GM21447 (cell line): ENCODE results near the gene TENM4.

Experiments
- ATAC-seq: cut with Tn5 transposase; IDR thresholded peaks from one replicate; pipeline ENCODE4 v1.9.1; 2021; ENCODE audit not compliant: unreplicated experiment

TENM4 gene

DNA sequence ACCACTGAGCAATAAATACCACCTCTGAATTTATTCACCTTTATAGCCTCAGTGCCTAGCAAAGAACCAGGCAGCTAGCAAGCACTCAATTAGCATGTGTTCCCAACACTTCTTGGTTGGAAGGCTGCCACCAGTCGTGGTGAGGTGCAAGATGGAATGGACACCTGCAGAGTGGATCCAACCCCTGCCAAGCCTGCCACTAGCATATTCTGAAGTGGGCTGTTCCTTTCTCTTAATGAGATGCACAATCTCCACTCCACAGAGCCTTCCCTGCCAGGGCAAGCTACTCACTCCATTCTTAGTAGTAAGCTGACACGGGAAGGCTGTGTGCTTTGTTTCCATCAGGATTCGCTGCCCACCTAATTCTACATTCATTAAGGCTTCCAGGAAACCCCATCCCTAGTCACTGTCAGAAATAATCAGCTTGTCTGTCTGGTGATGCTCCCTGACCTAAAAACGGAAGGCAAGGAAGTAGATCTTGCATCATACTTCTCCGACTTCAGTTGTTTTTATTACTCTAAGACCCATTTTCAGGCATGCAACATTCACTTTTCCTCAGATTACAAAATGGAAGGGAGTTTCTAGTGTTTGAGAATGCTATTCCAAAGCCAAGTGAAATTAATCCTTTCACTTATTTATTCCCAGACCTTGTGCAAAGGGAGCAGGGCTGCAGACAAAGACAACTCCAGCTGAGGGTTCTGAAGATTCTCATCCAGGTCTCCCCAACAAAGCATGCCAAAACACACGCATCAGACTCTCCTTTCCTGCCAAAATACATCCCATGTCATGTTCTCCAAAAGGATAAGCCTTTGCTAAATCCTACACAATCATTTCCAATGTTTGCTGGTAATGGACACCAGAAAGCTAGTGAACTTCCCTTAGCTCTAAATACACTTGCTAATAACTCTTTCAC, 128.0 kb downstream of the TENM4 start:
- no peak for ATAC-seq

DNA sequence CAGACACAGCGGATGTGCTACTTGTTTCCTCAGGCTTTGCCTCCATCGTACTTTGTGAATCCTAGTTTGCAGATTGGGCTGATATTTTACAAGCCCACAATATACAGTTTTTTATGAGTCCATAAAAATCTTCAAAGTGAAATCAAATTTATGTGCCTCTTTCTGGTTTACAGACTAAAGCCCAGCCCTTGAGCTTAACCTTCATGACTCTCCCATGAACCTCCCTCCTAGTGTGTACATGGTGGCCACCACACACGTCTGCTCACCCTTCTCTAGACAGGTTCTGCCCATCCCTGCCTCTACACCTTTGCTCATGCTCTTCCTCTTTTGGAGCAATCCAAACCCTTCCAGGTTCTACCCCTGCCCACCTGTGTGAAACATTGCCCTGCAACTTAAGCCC, 129.4 kb downstream of the TENM4 start:
- ATAC-seq: no peak

DNA sequence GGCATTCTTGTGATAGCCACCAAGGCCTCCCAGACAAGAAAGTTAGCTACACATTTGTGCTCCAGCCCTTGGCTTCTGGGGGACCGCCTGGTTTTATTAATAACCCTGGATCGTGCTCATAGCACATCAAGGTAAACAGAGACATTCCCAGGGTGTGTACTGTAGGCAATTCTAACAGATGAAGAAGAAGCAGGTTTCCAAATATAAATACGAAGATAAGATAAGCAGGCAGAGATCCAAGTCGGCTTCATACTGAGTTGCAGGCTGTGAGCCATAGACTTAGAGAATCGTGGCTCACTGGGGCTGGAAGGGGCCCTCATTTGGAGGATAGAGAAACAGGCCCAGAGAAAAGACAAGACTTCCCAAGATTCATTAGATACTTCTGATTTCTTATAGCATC, 131.4 kb downstream of the TENM4 start:
- ATAC-seq: no peak

DNA sequence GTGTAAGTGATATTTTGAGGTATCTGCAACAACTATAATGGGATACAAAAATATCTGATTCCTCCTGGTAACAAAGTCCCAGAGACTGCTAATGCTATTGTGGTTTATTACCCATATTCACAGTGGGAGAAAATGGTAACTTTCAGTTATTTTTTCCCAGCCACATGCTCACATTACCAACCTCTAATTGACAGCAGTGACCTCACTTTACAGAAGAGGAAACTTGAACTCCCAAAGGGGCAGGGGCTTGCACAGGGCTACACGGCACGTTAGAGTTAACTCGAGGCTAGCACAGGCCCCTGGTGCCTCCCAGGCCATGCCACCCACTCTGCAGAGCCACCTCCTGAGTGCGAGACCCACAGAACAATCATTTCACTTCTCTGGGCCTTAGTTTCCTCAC, 132.4 kb downstream of the TENM4 start:
- no peak for ATAC-seq

DNA sequence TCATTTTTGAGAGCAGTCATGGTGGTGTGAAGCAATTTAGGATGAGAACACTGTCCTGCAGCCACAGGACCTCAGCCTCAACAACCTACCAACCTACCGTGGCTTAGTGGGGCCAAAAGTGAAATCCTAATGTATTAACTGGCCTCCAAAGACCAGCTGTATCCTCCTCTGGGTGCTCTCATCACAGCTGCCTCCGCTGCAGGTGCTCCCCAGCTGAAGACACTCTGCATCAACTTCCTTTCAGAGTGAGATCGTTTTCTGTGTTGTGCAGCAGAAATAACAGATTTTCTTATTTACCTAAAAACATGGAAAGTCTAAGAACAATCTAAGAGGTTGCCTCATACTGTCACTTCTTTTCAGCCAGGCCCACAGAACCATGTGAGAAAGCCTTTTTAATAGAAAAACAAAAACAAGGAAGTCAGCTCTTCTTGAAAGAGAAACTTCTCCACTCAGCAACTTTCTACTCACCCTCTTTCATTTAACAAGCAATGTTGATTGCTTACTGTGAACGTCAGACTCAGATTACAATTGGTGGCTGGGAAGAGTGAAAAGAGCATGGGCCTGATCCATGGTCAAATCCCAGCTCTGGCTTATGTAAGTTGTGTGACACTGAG, 136.1 kb downstream of the TENM4 start:
- ATAC-seq: no peak

DNA sequence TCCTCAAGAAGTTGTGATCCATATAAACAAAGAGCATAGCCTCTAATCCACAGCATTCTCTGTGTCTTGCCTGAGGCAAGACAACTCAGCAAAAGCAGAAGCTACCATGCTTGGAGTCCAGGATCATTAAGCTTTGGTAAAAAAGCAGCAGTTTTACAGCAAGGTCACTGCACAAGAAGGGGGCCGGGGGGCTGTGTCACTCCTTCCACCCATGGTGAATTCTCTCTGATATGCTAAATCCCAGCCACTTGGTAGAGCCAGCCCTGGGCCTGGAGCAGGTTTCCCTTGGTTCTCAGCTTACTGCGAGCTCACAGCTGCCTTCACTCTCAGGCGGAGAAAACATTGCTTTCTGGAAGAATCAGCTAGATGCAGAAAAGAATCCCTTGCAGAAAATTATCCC, 144.7 kb downstream of the TENM4 start:
- no peak for ATAC-seq

DNA sequence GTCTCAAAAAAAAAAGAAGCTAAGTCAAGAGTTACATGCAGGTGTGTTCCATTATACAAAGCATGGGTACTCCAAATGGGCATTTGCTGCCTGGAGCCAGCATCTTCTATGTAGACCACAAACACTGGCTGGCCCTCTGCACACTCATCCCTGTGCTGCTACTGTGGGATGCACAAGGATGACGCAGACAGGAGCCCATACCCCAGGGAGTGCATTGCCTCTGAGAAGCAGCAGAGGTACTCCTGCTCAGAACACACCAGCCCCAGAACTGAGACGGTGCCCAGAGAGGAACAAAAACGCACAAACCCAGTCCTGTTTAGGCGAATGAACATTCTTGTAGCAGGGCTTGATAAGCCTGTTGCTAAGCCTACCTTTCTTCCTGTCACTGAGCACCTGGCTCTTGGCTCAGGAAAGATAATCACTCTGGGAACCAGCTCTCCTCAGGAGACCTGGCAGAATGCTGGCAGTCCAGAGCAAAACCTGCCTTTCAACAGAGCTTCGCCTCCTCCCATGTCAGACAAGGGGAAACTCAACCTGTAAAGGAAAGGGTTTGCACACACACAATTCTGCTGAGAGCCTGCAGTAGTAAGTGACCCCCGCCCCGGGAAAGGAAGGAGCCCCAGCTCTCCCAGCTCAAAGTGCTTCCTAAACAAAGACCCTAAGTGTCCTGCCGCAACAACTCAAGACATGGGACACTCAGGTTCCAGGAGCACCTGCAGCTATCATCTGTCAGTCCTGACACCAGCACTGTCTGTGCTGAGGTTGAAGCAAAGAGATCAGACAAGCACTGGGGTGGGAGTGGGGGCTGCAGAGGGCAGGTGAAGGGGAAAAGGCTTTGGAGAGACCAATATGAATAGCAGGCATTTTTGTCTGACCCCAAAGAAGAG, 145.7 kb downstream of the TENM4 start:
- ATAC-seq: no peak

DNA sequence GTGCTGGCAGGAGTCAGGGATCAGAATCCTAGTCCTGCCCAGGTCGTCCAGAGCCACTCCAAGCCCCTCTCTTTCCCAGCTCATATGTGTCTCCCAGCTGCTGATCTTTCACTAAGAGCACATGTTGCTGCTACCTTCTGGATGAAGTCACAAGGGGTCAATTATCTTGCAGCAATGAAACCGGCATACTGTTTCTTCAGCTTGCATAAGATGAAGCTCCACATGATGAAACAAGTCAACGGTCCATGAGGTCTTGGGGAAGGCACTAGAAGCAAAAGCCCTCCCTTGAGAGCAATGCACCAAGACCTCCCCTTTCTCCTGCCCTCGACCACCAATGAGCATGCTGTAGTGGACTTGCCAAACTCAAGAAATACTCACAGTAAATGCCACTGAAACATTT, 148.9 kb downstream of the TENM4 start:
- ATAC-seq: no peak

DNA sequence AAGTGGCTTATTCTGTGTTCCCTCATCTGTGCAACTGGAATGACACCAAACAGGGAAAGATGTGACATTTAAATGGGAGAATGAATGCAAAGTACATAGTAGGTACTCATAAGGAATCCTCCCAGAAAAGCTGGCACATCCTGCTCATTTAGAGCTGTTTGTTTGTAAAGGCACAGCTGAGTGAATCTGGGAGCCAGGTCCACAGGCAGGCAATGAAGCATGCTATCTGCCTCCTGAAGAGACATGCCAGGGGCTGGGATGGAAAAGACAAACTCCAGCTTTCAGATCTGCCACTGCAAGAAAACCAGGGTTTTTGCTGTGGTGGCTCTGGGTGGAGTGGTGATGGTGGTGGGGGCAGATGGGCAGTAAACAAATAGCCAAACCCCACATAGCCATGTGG, 150.1 kb downstream of the TENM4 start:
- ATAC-seq: no peak

DNA sequence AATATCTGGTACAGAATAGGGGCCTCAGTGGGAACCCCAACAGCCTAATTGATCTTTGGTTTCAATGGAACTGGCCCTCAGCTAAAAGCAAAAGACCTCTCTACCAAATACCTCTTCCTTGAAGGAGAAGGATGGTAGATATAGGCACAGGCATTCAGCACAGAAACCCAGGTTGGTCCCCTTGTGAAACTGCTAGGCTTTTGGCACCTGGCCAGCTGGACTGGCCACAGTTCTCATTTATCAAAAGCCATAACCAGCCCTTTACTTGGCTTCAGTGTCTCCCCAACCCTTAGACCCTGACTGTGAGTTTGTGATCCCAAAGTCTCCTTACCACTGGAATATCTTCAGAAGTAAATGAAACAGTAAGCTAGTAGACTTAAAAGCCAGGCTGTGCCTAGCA, 152.9 kb downstream of the TENM4 start:
- no peak for ATAC-seq

DNA sequence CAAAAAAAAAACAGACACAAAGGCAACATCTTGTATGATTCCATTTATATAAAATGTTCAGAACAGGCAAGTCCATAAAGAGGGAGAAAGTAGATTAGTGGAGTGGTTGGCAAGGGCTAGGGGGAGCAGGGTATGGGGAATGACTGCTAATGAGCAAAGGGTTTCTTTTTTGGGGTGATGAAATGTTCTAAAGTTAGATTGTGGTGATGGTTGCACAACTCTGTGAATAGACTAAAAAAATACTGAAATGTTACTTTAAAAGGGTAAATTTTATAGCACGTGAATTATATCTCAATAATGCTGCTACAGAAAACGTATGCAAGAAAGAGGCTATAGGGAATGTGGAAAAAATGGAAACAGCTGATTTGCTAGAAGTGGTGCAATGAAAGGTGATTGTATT, 155.1 kb downstream of the TENM4 start:
- no peak for ATAC-seq

DNA sequence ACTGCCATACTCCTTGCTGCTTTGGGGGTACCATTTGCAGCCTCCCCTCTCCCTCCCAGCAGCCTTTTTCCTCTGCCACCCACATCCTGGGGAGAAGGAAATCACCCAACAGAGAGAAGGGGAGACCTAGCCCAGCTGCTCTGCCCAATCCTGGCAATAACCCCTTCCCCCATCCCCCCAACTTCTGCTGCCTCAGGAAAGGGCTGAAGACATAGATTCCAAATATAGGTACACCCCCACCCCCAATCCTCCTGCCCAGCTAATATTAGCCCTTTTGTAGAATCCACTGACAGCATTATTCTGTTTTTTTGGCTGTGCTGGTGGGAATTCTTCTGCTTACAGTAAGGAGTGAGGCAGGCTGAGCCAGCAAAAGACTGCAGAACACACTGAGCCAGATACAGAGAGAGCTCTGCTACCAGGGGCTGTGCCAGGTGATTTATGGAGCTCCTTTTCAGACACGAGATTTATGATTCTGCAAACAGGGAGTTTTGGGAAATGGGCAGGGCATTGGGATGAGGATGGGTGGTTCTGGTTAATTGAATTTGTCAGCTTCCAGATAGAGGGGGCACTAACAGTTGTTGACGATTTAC, 164.0 kb downstream of the TENM4 start:
- ATAC-seq: no peak

DNA sequence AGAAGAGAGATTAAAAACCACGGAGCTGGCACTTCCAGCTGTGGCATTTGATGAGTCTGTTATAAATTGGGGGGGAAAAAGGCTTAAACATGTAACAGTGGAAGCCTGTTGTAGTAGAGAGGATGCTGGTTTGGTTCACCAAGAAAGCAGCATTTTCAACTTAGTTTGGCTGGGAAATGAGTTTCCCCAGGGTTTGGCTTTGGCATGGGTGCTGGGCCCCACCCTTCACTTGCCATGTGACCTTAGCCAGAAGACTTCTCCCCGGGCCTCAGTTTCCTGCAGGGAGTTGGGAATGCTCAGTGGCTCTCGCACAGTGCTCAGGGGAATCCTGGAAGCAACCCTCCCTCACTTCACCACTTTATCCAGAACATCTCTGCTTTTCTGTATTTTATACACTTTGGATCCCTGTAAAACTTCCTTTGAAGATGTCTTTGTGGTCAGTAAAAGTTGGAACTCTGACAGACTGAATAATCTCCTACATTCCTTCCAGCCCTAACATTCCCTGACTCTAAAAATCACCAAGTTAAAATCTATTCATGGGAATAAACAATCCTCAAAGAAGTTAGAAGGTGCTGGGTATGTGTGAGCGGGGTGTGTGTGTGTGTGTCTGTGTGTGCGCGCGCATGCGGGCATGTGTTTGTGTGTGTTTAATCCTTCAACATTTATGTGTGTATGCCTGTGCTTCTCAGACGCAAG, 166.0 kb downstream of the TENM4 start:
- no peak for ATAC-seq

DNA sequence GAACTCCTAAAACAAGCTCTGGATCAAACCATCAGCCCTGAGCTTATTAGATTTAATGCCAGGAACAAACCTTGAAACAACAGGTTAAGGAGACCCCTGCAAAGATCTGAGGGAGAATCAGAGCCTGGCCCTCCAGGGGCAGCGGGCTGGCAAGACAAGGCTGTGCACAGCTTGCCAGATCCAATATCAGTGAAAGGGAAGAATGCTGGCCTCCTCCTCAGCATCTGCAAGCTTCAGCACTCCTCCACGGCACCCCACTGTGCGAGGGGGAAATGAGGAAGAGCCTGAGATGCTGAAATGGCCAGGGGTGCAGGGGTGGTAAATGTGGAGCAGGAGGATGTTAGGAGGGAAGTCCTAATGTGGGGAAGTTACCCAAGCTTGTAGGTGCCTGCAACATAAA, 167.0 kb downstream of the TENM4 start:
- ATAC-seq: no peak

DNA sequence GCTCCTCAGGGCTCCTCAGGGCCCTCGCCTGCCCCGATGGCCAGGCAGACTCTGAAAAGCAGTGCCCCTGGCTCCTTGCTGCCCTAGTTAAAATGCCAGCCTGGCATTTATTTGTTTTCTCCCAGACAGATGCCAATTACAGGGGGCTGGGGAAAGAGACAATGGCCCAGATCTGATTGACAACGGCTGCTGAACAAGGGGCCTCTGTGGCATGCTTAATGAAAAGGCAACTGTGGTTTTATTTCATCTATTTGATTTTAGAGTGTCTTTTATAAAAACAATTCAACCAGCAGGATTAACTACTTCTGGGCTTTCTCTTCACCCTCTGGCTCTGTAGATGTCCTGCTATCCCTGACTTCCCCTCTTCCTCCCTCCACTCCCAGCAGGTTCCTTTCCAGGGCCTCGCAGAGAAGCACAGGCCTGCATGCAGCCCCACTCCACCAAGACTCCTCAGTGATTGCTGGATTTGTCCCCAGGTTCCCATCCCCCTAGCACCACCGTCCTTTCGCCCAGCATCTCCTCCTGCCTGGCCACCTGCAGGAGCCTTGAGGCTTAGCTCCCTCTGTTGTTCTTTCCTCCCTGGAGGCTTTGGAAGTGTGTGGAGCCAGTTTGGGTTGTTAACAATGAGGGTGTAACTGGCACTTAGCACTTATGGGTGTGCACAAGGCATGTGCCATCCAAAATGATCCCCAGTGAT, 171.1 kb downstream of the TENM4 start:
- ATAC-seq: no peak

DNA sequence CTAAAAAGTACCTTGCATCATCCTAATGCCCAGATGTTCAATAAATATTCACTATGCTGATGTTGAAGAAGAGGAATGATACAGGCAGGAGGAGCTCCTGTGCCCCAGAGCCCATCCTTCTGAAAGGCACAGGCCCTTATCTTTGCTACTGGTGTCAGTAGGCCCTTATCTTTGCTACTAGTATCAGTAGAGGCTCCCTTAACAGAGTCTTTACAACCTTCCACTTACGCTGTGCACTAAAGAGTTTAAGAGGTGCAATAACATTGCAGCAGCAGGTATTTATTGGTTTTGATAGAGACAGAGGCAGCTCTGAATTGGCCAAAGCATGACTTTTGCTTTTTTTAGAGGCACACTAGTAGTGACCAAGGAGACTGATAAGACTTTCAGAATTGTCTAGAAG, 174.4 kb downstream of the TENM4 start:
- ATAC-seq: no peak

DNA sequence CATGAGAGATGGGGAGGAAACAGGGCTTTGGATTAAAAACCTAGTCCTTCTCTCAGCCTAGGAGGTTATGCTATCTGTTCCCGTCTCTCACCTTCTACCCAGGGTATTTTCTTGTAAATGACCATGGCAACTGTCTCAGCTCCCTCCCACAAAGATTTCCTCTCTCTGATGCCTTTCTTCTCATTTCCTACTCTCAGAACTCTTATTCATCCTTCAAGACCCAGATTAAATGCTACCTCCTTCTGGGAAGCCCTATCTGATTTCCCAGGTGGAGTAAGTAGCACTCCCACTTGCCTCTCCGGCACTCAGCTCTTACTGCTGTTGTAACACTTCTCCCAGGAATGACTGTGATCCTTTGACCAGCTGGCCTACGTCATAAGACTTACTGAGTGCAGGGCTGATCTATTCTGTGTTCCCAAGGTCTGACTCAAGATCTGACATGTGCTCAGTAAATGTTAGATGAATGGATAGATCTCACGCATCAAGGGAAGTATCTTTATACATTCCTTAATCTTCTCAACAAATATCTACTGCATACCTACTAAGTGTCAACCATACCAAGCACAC, 175.0 kb downstream of the TENM4 start:
- no peak for ATAC-seq

DNA sequence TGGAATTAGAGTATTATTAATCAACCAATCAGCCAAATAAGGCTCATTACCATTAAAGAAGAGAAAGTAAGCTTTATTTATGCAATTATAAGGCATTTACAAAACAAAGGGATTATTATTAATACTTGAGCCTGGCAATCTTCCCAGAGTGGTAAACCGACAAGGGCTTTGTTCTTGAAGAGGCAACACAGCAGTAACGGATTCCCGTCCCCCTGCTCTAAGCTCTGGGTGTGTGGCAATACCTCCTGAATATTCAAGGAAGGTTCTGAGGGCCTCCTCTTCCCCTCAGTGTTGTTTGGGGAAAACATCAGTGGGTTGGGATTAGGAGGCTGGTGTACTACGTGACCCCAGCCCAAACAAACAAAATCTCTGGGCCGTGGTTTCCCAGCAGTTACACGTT, 176.5 kb downstream of the TENM4 start:
- ATAC-seq: no peak

DNA sequence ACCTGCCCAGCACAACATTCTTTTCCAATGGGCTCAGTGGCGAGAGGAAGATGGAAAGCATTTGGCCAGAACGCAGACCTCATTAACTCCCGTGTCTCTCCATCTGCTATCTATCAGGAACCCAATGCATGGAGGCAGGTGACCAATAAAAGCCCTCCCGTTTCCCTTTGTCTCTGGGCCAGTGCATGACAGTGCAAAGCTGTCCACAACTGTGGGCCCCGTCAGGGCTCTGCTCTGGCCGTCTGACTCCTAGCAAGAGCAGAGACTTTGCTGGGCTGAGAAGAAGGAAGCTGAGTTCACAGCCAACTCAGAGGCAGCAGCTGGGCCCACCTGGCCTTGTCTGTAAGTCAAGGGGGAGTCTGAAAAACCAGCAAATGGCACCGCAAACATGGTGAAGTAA, 177.8 kb downstream of the TENM4 start:
- no peak for ATAC-seq

DNA sequence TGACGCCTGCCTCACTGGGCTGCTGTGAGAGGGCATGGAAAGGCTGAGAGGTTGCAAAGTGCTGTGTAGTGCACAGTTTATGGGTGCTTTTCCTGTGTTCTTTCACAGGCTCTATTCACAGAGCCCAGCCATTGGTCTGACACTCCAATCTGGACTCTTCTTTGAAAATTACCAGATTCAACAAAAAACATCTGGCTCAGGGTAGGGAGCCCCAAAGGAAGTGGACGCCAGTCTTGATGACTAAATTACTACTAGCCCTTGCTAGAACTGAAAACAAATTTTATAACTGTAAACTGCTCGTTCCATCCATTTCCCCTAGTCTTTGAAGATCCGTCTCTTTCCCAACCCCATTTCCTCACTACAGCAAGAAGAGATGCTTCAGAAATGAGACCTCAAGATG, 178.6 kb downstream of the TENM4 start:
- no peak for ATAC-seq
